GM12878 (cell line): ENCODE data around the gene KDM4C. TPM values are rescaled to one million over a fixed set of nuclear protein-coding genes. Genes with fewer than 3 reads are reported as not detected.

Experiments used
- ATAC-seq: fragments of 200-7000 bp; cut with Tn5 transposase; 3 replicates; pipeline ENCODE4 v1.9.1; 2020; ENCODE audit warnings: mild to moderate bottlenecking, moderate library complexity
- BruUV-seq: library from RNA; stranded (reverse); fragments of 400-500 nt; replicated peaks from 2 replicates; lab custom pipeline; 2021; lab: Mats Ljungman, UMichigan
- CTCF ChIA-PET: fragments of 300-600 bp; sonication (Branson Sonifier 250); formaldehyde crosslinking; extraction: SDS; loops from one replicate; lab custom pipeline; 2021; ENCODE audit warnings: inconsistent platforms; lab: Yijun Ruan, JAX
- POLR2A ChIA-PET: fragments of 350-600 bp; formaldehyde crosslinking; extraction: SDS; loops from one replicate; lab custom pipeline; 2021; ENCODE audit warnings: inconsistent platforms; lab: Charles Lee
- RAD21 ChIA-PET: fragments of 300-600 bp; sonication (Branson Sonifier 250); formaldehyde crosslinking; loops from one replicate; lab custom pipeline; 2023; ENCODE audit warnings: antibody characterized with exemption; ENCODE audit not compliant: unreplicated experiment; lab: Charles Lee
- SMC1A ChIA-PET: fragments of 300-600 bp; sonication (Branson Sonifier 250); formaldehyde crosslinking; loops from one replicate; lab custom pipeline; 2023; ENCODE audit not compliant: unreplicated experiment, uncharacterized antibody; lab: Charles Lee
- DNase-seq: peaks from one replicate; pipeline ENCODE4 v3.0.0-alpha.2; 2011; ENCODE audit warnings: low read depth, low spot score
- FAIRE-seq: peaks from 3 replicates; lab custom pipeline; 2011; peaks lifted over from hg19 to GRCh38; lab: Jason Lieb, UNC
- H2AFZ ChIP-seq: 2 replicates; pipeline ENCODE4 v1.6.0; 2011; ENCODE audit warnings: low read depth, low read length, control low read depth; ENCODE audit not compliant: control insufficient read depth
- H3K27ac ChIP-seq: 2 replicates; pipeline ENCODE4 v1.5.1; 2011; ENCODE audit warnings: control low read depth; ENCODE audit not compliant: control insufficient read depth, insufficient read depth
- H3K27me3 ChIP-seq, 2 experiments: replicated peaks in 1 of 2; 2 replicates each; pipeline versions ENCODE4 v1.6.0 to v1.6.1; 2011; ENCODE audit warnings: low read length in 1 of 2; ENCODE audit not compliant: control insufficient read depth in 2 of 2, insufficient read depth in 2 of 2
- H3K36me3 ChIP-seq, 2 experiments: 2 replicates each; pipeline ENCODE4 v1.5.1; 2011; ENCODE audit warnings: low read length in 1 of 2; ENCODE audit not compliant: control insufficient read depth in 2 of 2, insufficient read depth in 2 of 2
- H3K4me1 ChIP-seq: 2 replicates; pipeline ENCODE4 v1.6.1; 2011; ENCODE audit warnings: mild to moderate bottlenecking, low read length, moderate library complexity, mixed read lengths; ENCODE audit not compliant: control insufficient read depth, insufficient read depth
- H3K4me2 ChIP-seq: 2 replicates; pipeline ENCODE4 v1.6.0; 2011; ENCODE audit warnings: control low read depth; ENCODE audit not compliant: control insufficient read depth, insufficient read depth
- H3K4me3 ChIP-seq: fragments of 200-600 bp; sonication (generic); 2 replicates; pipeline ENCODE4 v1.5.1; 2016
- H3K79me2 ChIP-seq: 2 replicates; pipeline ENCODE4 v1.6.0; 2011; ENCODE audit warnings: low read length; ENCODE audit not compliant: control insufficient read depth, insufficient read depth
- H3K9ac ChIP-seq: 2 replicates; pipeline ENCODE4 v1.8.0; 2011; ENCODE audit warnings: low read length, control low read depth, mixed read lengths; ENCODE audit not compliant: control insufficient read depth, insufficient read depth
- H3K9me3 ChIP-seq: replicated peaks from 3 replicates; pipeline ENCODE4 v1.5.1; 2011; ENCODE audit warnings: mild to moderate bottlenecking, low read length; ENCODE audit not compliant: control insufficient read depth, insufficient read depth
- H4K20me1 ChIP-seq: 2 replicates; pipeline ENCODE4 v1.6.0; 2011; ENCODE audit not compliant: control insufficient read depth, insufficient read depth
- DPF2 ChIP-seq: fragments of 450-650 bp; IDR thresholded peaks from 2 replicates; pipeline ENCODE4 v1.6.1; 2017; ENCODE audit warnings: mild to moderate bottlenecking
- EED ChIP-seq: sonication (generic); IDR thresholded peaks from 2 replicates; pipeline ENCODE4 v1.6.1; 2016; ENCODE audit warnings: antibody characterized with exemption, low read depth
- IKZF2 ChIP-seq, 2 experiments: fragments of 450-650 bp; IDR thresholded peaks; 2 replicates each; pipeline ENCODE4 v1.6.1; 2017; ENCODE audit warnings: mild to moderate bottlenecking in 2 of 2, moderate library complexity in 2 of 2
- MXI1 ChIP-seq: fragments of 150-350 bp; IDR thresholded peaks from 2 replicates; pipeline ENCODE4 v1.6.1; 2011; ENCODE audit warnings: low read depth, mild to moderate bottlenecking, inconsistent platforms, low read length, improper control_type of control experiment
- NFYA ChIP-seq: IDR thresholded peaks from 2 replicates; pipeline ENCODE4 v1.6.1; 2011; ENCODE audit warnings: low read depth, mild to moderate bottlenecking, low read length, improper control_type of control experiment, borderline replicate concordance
- PAX5 ChIP-seq: IDR thresholded peaks from 2 replicates; pipeline ENCODE4 v1.6.1; 2011; ENCODE audit warnings: low read depth, low read length, borderline replicate concordance
- POLR2AphosphoS5 ChIP-seq: IDR thresholded peaks from 2 replicates; pipeline ENCODE4 v1.6.1; 2011; ENCODE audit warnings: mild to moderate bottlenecking, low read length, inconsistent platforms
- TCF12 ChIP-seq: IDR thresholded peaks from 2 replicates; pipeline ENCODE4 v1.6.1; 2011; ENCODE audit warnings: low read depth, mild to moderate bottlenecking, low read length
- whole genome bisulfite sequencing: methylation state at CpG from one replicate; pipeline ENCODE4 v1.1.6; 2016; ENCODE audit warnings: low lambda C conversion rate; ENCODE audit not compliant: insufficient replicate concordance, insufficient coverage; ENCODE audit errors: missing lambda C conversion rate; 5-methylcytosine and 5-hydroxymethylcytosine counted together
- in situ Hi-C: fragments of 300-500 bp; cut with MboI; formaldehyde crosslinking; loops from 9 replicates; pipeline ENCODE4 v1.14.3; 2018; ENCODE audit warnings: mixed read lengths
- intact Hi-C: fragments of 100-400 bp; cut with micrococcal nuclease; formaldehyde crosslinking; loops from one replicate; pipeline ENCODE4 v1.14.2; 2022; ENCODE audit not compliant: unreplicated experiment
- polyA plus RNA-seq, 11 experiments: library from polyadenylated mRNA; depleted of rRNA in 4 of 11; unstranded in 6 of 11; stranded (reverse) in 5 of 11; fragments of >200 nt; fragmentation: Nextera tagmentation in 4 of 11; fragmentation: Illumina TruSeq in 1 of 11; extraction: Ambion mirVana in 4 of 11; extraction: Trizol in 1 of 11; gene quantifications; 1 replicate in 1 of 11; 2 replicates in 10 of 11; pipeline versions ENCODE4 v1.2.1 to v1.2.3, GENCODE V29; 2011 to 2016; ENCODE audit warnings: inconsistent platforms in 2 of 11, missing spikeins in 2 of 11, low read depth in 1 of 11
- total RNA-seq, 4 experiments: library from RNA; depleted of rRNA in 3 of 4; stranded (reverse); fragments of >200 nt in 3 of 4; fragmentation: Illumina TruSeq in 1 of 4; extraction: Trizol in 1 of 4; gene quantifications; 2 replicates each; pipeline versions ENCODE4 v1.2.1 to v1.2.3, GENCODE V29; 2013 to 2021
- TF ChIP-seq, protein P1 (sequence below): fragments of 450-650 bp; IDR thresholded peaks from 2 replicates; pipeline ENCODE4 v1.6.1; 2017; ENCODE audit warnings: mild to moderate bottlenecking, moderate library complexity

KDM4C gene
- total and polyA plus RNA-seq, 10 of the 15 experiments (the other 5 are each of a cell fraction or from before 2014, with no cell fraction given): 6.8 to 41.2 (median 20.1) TPM

DNA sequence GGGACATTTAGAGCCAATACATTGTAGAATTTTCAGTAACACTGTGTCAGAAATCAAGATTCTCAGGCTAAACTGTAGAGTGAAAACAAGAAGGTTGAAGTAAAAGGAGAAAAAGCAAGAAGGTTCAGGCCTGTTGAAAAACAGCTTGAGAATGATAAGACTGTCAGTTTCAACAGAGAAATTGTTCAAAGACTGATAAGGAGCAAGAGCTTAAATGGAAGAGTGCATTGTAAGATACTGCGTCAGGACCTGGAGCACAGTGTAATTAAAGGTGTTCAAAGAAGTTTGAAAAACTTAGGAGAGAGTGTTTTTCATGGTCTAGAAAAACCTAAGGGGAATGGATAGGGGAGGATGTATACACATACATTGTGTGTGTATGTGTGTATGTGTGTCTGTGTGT lies 408.3 kb downstream of the KDM4C start:
- Histone ChIP-seq H3K4me1 (no peaks in the 10 kb centered on the region), H2AFZ (no peak overlapping the region), H4K20me1 (no peaks in the 10 kb centered on the region), H3K4me3 (no peak overlapping the region), H3K36me3 (peaks cover 1 to 15% of the 10 kb centered on the region in 2 experiments; a peak in 3 of 4 replicates), H3K9me3 (no peaks in the 10 kb centered on the region), H3K79me2 (no peaks in the 10 kb centered on the region), H3K9ac (no peak overlapping the region), H3K4me2 (no peak overlapping the region), H3K27me3 (no peaks in the 10 kb centered on the region), H3K27ac (no peak overlapping the region)
- ATAC-seq (no peak), DNase-seq (no peak), FAIRE-seq (no peak)
- intact Hi-C loops: no loop called here
- BruUV-seq: no TSS peak
- ChIA-PET POLR2A (no interaction called here), SMC1A (interaction anchor here (1.7 kb wide), 1 partner anchor 13 kb away, joined by 7 read pairs; no protein-coding TSS in a partner anchor), RAD21 (no interaction called here), CTCF (no interaction called here)
- in situ Hi-C loops: no loop called here
- no peak for TF ChIP-seq IKZF2 (IDR thresholded peaks at IDR 0.05)
- no peak for TF ChIP-seq NFYA
- no peak for TF ChIP-seq TCF12
- TF ChIP-seq DPF2: no peak
- TF ChIP-seq MXI1: no peak
- no peak for TF ChIP-seq PAX5
- TF ChIP-seq, protein P1, sequence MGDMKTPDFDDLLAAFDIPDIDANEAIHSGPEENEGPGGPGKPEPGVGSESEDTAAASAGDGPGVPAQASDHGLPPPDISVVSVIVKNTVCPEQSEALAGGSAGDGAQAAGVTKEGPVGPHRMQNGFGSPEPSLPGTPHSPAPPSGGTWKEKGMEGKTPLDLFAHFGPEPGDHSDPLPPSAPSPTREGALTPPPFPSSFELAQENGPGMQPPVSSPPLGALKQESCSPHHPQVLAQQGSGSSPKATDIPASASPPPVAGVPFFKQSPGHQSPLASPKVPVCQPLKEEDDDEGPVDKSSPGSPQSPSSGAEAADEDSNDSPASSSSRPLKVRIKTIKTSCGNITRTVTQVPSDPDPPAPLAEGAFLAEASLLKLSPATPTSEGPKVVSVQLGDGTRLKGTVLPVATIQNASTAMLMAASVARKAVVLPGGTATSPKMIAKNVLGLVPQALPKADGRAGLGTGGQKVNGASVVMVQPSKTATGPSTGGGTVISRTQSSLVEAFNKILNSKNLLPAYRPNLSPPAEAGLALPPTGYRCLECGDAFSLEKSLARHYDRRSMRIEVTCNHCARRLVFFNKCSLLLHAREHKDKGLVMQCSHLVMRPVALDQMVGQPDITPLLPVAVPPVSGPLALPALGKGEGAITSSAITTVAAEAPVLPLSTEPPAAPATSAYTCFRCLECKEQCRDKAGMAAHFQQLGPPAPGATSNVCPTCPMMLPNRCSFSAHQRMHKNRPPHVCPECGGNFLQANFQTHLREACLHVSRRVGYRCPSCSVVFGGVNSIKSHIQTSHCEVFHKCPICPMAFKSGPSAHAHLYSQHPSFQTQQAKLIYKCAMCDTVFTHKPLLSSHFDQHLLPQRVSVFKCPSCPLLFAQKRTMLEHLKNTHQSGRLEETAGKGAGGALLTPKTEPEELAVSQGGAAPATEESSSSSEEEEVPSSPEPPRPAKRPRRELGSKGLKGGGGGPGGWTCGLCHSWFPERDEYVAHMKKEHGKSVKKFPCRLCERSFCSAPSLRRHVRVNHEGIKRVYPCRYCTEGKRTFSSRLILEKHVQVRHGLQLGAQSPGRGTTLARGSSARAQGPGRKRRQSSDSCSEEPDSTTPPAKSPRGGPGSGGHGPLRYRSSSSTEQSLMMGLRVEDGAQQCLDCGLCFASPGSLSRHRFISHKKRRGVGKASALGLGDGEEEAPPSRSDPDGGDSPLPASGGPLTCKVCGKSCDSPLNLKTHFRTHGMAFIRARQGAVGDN: no peak
- no peak for TF ChIP-seq POLR2AphosphoS5
- no peak for TF ChIP-seq EED
- WGBS: 100% methylated on average over 1 of the region's 1 CpG
